Hematopoietic multipotent progenitor cell treated with erythropoietin and hydrocortisone succinate and interleukin-3 and kit ligand, for 6 days (in vitro differentiated cells): ENCODE measurements around the gene HOXB7.

Source experiments
- DNase-seq: peaks from one replicate; pipeline ENCODE4 v3.0.0-alpha.2; 2015

HOXB7 gene

DNA sequence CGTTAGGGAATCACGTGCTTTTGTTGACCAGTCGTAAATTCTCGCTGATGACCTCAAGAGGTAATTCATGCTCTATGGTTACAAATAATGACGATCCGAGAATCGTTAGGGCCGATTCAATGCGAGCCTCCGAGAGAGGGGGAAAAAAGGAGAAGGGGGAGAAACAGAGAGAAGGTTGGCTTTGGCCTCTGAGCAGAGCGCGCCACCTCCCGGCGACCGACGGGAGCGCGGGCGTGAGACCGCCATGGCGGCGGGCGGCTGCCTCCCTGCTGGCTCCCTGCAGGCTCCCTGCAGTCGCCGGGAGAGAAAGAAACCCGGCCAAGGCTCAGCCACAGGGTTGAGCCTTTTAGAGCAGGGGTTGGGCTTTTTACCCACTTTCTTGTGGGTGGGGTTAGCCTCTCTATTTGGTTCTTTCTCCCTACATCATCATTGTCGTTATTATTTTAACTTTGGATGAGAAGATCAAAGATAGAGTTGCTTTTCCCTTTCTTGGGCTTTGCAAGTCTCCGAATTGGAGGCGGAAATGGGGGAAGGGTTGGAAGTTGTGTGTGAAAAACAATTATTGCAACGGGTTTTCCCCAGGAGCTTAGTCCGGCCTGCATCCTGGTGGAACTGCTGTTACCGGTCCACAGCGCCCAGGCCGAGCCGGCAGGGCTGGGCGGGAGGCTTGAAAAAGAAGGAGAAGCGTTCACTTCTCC lies 16.8 kb downstream of the HOXB7 start:
- DNase-seq: peak; percentile 88

DNA sequence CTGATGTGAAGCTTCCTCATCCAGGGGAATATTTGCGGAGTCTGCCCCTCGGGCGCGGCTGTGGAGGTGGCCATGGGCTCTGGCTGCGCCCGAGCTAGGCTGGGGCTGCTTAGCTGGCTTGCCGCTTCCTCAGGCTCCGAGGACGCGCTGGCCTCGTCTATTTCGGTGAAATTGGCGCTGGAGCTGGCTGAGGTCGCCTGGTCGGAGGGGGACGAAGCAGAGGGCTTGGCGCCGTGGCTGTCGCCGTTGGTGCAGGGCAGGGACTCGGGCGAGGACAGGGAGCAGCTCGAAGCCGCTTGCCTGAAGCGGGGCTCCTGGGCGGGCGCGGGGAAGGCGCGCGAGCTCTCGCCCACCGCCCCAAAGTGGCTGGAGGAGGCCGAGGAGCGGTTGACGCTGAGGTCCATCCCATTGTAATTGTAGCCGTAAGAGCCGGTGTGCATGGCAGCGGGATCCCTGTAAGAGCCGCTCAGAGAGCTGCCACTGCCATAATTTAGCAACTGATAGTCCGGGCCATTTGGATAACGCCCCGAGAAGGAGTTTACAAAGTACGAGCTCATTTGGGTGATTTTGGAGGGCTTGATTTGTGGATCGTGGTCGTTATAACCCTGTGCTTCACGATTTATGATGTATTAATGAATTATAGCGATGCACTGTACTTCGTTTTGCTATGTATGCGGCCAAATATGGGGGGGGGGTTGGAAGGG lies 17.5 kb downstream of the HOXB7 start, which contains the start of gene HOXB5:
TSS of gene HOXB5 (minus strand) at position 654 of the 704 bp plus-strand sequence. CDS start at position 557, 97 bp downstream.
- DNase-seq: peak; percentile 69

DNA sequence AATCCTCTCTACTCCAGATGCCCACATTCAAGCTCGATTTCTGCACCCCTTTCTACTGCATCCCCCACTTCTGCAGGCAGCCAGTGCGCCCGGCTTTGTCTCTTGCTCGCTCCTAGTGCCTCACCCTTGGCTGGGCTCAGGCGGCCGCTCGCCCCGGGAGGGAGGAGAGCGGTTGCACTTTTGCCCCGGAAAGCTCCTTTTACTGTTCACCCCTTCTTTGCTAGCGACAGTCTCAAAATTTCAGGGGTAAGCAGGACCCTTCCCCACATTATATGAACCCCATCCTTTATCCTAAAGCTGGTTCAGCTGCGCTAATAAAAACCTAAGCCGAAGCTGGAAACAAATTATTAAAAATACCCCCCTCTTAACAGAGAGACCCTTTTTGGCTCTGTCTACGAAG lies 18.2 kb downstream of the HOXB7 start:
- DNase-seq: peak; percentile 70

DNA sequence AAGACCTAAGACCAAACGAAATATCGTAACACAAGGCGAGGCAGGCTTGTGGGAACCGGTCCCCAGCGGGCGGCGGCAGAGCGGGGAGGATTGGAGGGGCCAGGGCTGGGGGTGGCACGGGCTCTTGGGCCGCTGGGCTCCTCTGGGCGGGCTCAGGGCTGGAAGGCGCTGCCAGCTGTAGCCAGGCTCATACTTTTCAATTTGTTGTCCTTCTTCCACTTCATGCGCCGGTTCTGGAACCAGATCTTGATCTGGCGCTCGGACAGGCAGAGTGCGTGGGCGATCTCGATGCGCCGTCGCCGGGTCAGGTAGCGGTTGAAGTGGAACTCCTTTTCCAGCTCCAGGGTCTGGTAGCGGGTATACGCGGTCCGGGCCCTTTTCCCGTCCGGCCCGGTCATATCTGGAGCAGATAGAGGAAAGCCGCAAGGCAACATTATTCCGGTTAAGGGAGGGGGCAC lies 18.7 kb downstream of the HOXB7 start:
- DNase-seq: no peak

DNA sequence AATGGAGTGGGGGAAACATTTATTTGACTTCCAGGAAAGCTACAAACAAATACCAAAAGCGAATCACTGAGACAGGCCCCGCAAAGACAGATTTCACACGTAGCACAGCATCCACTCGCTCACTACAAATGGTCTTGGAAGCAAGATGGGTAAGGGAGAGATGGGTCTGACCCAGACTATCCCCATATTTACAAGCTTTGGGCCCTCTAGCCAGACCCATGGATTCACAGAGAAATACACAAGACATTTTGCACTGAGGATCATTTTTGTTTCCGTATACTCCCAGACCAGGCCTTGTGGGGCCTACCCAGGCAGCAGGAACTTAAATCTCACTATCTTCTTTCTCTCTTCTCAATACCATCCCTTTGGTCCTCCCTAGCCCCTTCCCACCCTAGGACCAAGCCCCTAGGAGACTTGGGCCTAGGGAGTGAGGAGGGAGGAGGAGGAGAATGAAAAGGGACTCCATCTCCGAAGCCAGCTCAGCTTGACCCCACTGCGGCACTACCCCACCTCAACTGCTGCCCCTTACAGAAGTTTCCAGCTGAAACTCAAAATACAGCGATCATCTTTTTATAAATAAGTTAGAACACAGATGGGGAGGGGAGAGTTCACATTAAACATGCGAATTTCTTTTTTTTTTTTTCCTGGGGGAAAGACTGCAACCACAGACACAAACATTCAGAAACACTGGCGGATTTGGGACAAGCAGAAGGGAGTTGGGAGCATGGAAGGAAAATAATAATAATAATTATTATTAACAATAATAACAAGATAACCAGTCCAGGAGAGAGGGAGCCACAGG lies 19.4 kb downstream of the HOXB7 start:
- no peak for DNase-seq

DNA sequence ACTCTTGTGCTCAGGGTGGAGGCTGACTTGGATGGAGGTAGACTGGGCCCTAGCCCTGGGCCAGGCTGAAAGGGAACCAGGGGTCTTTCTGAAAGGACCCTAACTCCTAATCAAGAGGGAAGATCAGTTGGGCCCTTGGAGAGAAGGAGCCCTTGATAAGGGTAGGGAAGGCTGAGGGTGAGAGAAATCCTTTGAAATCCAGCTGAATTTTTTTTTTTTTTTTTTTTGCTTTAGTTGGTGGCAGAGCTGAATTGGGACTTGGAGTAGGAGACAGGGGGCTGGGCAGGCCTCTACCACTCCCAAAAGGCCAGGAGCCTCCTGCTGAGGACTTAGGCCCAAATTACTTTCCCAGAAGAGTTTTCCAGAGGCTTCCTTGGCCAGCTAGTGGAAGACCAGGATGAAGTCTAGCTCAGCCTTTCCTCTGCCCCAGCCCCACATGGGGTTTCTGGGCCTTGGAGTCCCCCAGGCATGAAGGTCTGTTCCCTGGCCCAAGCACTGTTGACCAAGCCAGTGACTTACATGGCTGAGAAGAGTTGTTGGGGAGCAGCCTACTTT lies 20.1 kb downstream of the HOXB7 start:
- no peak for DNase-seq

DNA sequence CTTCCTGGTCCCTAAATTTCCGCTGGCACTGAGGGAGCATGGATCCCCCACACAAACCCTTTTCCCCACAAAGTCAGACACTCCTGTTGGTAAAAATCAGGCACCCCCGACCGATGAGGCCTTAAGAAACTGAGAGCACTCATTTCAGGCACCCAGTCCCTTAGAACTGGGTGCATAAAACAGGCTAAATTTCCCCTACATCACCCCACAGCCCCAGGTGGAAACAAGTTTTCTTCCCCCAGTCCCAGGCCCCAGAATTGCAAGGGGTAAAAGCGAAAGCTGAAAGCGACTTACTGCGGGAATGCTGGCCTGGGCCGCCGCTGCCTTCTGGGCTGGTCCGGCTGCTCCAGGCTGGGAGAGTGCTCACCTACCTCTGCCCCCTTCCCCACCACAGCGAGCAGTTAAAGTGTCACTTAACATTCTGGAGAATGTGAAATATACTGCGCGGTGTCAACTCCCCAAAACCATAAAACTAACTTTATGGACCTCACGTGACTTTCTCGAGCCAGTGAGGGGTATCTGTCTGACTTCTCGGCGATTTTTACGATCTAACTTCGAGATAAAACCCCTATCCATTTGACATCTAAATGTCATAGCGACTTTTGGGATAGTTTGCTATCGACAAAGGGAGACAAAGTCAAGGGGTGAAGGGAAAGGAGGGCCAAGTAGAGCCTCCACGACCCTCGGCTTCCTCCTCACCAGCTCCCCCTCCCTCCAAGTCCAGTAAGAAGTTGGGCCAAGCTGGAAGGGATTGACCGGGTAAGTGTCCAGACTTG lies 20.8 kb downstream of the HOXB7 start, which contains the start of gene HOXB3:
TSS of gene HOXB3 (minus strand) at position 411 of the 776 bp plus-strand sequence. CDS start 37,767 bp downstream, outside the sequence.
- DNase-seq: no peak

DNA sequence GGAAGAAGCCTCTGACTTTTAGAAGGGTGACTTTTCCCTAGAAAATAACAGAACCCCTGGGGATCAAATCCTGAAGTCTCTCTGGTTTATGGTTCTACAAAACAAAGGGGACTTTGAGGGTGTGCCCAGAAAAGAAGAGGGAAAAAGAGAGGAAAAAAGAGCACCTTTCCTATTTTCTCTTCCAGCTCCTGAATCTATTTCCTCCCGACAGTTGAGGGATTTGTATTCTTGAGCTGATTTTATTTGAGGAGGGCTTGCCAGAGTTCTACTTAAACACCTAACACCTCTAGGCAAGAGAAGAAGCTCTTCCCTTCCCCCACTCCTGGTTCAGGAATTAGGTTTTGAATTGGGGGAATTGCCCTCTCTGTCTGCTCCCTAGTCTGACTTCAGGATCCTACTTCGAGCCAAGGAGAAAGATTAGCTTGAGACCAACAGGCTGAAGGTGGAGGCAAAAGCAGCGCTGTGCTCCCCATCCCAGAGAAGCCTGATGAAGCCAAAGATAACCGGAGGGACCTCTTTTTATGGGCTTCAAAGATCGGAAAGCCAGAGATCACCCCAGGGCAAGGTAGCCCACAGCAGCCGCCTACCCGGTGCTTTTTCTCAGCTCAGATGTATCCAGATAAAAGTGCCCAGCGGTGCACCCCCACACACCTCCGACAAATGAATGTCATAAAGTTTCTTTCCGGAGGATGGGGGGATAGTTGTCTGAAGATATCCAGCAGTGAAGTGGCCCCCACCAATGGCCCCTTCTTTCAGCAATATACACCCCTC lies 21.6 kb downstream of the HOXB7 start:
- DNase-seq: no peak

DNA sequence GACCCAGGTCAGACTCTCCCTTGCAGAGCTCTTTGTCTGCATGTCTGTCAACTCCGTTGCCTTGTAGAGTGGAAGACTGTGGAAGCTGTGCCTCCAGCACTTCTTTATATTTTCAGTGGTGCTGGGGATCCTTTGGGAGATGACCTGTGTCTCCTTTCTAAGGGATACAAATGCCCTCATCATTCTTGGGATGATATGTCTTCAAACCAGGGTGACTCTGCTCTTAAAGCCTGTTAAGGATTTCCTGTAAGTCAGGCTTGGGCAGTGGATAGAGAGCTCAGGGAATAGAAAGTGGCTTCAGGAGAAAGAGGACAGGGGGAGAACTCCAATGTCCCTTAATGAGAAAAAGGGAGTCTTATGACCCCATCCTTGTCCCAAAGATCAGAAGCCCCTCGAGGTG lies 22.3 kb downstream of the HOXB7 start:
- no peak for DNase-seq

DNA sequence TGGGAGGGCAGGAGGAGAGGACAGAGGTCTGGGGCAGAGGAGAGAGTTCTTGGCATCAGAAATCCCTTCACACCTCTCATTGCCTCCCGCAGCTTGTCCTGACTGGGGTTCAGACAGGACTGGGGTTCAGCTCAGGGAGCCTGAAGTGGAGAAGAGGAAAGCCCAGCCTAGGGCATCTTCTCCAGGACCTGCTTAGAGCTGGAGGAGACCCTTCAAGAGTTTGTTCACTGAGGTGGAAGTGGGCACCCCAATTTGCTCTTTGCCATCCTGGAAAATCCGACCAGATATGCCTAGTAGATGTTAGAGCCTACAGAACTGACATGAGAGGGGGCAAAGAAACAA lies 22.8 kb downstream of the HOXB7 start:
- DNase-seq: no peak

DNA sequence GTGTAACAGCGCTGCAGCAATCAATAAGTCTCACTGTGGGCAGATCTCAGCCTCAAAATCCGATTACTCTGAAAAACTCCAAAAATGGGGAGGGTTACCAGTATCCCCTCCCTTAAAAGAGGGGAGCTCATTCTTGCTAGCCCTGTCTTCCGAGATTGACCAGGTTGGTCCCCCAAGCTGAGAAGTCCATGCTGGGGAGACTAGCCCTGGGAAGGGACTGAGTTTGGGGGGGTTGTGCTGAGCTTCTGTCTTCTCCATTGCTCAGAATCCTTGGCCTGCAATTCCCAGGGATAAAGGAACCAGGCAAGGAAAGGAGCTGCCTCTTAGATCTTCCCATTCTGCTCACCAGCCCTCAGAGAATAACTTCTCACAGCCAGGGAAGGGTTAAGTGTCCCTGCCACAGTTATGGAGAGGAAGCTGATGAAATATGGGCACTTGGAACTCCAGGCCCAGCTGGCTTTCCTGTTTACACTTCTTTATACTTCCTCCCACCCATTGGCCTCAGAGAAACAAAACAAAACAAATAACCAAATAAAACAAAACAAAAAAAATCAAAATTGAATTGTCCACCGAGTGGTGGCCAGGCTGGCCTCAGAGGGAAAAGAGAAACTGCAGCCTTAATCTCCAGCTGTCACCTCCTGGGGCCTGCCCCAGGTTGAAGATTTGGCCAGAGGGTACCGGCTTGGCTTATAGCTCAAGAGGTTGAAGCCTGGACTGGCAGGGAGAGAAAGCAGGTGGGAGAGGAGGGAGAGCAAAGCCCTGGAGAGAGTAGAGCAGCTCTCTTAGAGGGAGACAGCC lies 23.3 kb downstream of the HOXB7 start:
- no peak for DNase-seq

DNA sequence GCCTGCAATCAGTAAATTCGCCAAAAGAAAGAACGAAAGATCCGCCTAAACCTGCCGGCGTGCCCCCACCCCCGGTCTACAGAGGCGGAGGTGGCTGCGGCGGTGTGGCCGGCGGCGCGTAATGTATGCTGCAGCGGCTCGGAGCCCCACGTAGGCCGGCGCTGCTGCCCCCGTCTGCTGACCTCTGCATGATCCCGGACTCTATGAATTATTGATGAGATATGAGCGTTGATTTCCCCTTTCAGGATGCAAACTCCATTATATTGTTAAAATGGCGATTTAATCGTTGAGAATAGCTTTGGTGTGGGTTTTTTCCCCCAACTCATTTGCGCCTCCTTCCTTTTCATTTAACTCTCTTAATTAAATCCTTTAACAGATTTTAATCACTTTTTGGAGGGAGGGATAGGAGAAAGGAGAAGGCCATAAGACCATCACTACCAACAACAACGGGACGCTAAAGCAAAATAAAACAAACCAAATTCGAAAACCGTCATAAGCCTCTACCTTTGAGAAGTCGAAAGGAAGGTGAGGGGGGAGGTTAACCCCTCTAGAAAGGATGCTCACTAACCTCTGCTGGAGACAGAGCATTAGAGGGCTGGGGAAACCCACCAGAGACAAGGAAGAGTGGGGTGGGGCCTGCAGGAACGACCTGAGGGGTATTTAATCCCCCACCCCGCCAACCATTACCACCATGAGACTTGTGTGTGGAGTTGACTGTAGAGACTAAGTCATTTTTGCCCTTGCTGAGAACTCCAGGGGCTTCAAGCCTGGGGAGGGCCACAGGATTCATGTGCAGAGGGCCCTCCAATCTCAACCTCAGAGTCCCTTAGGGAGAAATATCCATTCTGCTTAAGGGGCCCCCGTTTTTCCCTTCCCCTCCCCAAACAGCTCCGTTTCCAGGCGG lies 24.2 kb downstream of the HOXB7 start:
- DNase-seq: no peak

DNA sequence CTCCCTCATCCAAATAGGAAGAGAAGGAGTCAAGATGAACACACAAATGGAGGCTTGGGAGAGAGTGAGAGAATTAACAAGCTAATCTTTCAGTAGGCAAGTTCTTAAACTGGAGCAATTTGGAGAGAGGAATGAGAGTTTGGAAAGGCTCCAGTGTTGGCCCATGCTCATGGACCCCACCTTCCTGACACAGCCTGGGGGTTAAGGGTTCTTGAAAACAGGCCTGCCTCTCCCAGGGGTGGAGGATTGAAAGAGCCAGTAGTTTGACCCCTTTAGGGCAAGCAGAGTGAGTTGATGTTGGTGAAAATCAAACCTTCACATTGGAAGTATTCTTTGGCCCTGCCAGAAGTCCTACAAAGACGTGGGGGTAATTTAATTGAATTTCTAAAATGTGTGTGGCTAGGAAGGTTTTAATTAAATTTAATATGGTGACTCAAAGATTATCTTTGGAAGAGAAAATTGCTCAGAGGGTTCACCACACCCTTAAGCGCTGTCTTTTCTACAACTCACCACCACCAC lies 26.5 kb downstream of the HOXB7 start:
- DNase-seq: no peak

DNA sequence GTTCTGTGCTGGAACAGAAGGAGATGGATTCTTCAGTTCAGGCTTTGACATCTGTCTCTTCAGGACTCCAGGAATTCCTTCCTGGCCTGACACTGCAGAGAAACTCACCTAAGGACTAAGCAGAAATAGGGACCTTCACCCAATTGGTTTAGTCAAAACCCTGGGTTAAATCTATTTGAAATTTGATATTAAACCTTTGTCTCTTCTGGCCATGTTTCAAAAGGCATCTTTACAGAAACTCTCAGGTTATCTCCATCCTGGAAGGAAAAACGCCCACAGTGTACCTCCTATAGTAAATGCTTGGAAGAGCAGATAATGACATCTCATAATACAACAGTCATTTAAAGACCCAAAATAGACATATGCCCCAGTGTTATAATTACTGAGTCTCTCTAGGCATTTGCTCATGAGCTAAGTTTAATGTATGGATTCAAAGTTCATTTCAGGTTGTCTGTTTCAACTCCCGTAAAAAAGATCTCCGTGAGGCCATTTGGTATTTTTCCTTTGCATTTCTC lies 27.1 kb downstream of the HOXB7 start:
- no peak for DNase-seq

DNA sequence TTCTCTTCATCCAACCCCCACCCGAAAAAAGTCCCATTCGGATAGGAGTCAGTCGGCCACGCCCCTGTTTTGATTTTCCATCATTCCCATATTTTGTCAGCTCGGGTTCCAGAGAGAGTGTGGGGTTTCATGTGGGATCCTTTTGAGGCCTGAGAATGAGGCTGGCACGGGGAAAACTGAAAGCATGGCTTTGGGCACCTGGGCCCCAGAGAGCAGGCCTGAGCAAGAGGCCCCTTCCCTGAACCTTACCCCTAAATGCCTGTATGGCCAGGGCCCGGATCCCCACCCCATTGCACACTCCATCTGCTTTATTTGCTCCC lies 28.1 kb downstream of the HOXB7 start:
- DNase-seq: no peak

DNA sequence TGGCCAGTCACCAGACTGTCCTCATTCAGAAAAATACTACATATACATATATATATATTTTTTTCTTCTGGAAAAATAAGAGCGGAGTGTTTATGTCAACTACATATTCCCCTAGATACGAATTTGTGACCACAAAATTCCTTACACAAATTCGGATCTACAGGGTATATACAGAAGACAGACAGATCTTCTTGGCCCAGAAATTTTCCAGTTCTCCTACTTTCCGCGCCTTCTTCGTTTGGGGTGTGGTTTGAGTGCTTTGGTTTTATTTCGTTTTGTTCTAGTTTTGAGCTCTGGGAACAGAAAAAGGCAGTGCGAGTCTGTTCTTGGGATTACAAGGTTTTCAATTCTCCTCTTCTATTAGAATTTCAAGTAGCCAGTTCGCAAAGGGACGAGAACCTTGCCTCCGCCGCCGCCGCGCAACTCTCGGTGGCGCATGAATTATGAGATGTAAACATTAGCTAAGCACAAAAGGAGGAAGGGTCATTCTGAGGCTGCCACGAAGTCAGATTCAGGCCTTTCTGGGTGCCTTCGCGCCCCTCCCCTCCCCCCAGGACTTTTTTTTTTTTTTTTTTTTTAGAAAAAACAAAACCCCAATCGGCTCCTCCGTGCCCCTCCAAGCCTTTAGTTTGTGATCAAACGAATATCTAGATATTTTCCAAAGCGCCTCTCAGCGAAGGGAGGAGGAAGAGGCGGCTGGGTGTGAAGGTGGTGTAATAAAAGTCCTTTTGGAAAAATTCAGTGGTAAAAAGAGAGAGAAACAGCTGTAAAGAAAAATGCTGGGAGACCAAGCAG lies 30.9 kb downstream of the HOXB7 start:
- DNase-seq: peak; percentile 38

DNA sequence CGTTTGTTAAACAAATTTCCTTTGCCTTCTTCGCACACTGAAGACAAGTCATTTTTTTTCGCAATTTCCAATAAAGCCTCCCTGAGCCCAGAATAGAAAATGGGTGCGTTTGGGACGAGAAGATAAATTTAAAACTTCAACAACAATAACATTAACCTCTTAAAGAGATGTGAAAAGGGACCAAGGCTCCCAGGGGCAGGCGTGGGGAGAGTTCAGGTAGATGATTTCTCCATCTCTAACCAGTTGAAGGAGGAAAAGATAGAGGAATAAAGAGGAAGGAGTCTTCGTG lies 31.4 kb downstream of the HOXB7 start:
- peak; percentile 27 for DNase-seq

DNA sequence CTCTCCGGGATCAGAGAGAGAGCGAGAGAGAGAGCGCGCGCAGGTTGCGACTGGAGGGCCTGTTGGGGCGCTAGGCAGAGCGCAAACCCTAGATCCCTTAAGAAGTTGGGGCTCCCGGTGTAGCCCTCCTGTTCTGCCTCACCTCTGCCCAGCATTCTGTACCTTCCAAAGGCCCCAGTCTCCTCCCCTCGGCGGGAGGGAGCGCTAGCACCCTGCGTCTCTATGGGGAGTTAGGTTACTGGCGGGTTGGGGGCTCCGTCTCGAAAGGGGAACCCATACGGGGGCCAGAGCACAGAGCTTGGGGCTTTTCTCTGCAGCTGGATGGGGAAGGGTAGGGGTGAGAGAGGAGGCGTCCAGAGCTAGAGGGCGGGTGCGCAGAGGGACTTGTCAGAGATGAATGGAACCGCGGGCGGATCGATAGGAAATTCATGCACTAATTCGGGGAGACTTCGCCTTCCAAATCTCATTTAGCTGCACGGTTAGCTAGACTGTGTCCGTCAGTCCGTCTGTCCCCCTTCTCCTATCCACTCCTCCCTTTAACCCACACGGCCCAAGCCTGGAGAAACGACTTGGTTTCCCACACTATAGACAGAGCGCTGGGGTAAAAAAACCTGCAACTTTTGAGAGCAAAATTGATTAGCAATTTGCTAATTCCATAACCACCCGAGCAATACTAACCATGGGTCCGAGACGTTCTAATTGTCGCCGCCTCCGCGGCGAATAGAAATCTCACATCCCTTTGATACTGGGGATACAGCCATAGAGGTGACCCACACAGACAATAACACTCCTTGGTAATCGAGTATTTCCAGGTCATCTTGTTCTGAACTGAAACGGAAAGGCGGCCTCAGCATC lies 32.0 kb downstream of the HOXB7 start:
- peak; percentile 53 for DNase-seq
